Pulmonary artery endothelial cell (primary cell): Measurements from ENCODE around the gene DPF3. TPM values are rescaled to one million over a fixed set of nuclear protein-coding genes. Genes with fewer than 3 reads are reported as not detected.

ENCODE experiments used
- DNase-seq: peaks from one replicate; pipeline ENCODE4 v3.0.0-alpha.2; 2011; ENCODE audit warnings: low read depth, low spot score
- total RNA-seq: library from RNA; depleted of rRNA; stranded (reverse); fragments of >200 nt; gene quantifications from 2 replicates; pipeline ENCODE4 v1.2.3, GENCODE V29; 2014

Gene DPF3
- total RNA-seq, 1 donor from 2014 or later, result 7.6 TPM

DNA sequence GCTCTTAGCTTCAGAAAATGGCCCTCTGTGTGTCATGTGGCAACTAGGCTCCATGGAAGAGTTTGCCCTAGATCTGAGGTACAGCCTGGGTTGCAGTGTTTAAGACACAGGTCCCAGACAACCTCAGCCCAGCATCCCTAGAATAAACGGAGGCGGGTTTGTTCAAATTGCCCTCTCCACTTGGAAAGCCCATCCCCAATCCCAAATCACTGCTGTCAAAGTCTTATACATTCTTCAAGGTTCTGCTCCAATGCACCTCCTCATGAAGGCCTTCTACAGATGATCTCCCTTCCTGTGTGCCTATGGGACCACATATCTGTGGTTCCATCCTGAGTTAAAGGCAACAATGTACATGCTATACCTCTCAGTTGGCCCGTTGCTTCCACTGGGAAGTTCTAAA, 289.8 kb downstream of the DPF3 start:
- DNase-seq, result no peak

DNA sequence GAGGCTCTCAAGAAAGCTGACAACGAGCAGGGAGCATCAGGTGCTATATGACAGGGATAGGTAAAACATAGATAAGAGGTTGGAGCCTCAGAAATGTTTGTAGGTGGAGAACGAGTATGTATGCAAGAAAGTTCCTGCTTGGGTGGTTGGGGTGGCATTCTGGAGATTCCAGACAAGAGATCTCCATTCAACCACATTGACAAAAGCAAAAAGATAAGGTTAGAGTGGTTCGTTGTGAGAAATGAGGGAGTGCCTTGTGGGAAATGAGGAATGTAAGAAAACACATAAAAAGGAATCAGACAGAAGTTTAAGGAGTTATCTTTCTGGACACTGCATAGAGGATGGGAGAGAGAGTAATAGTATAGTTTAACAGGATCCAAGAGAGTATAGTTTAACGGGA, 290.3 kb downstream of the DPF3 start:
- no peak for DNase-seq

- no peak for DNase-seq
These were observed 293.2 kb downstream of the DPF3 start for GRCh38 chr14:72600551-72601330.

DNA sequence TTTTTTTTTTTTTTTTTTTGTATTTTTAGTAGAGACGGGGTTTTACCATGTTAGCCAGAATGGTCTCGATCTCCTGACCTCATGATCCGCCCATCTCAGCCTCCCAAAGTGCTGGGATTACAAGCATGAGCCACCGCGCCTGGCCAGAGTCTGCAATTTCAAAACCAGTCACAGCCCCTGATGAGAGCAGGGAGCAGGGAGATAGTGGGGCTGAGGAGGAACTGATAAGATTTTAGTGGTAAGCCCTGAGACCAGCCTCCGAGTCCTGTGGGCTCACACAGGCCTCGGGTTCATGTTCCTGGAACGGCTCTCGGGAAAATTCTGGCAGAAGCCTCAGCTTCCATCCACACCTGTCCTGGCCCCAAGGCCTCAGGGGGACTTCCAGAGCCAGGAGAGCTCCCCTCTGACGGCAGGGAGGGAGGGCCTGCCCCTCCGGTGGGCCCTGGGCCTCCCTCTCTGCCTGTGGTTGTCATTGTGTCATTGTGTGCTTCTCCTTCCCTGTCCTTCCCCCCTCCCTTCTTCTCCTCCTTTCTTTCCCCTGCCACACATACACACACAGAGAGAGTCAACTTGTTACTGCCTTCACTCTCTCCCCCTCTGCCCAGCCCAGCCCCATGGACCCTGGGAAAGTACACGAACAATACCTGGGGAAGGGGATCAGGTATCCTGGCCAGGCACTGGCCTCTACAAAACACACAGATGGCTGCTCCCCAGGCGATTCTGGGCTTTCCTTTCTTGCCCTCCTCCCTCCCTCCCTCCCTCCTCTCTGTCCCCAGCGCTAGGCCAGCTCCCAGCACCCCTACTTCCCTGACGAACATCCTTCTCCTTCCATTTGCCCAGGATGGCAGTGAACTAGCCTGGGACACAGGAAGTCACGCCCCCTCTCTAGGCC, 294.1 kb downstream of the DPF3 start:
- DNase-seq, result no peak

- no peak for DNase-seq
These were observed 295.6 kb downstream of the DPF3 start for GRCh38 chr14:72598306-72598705.

DNA sequence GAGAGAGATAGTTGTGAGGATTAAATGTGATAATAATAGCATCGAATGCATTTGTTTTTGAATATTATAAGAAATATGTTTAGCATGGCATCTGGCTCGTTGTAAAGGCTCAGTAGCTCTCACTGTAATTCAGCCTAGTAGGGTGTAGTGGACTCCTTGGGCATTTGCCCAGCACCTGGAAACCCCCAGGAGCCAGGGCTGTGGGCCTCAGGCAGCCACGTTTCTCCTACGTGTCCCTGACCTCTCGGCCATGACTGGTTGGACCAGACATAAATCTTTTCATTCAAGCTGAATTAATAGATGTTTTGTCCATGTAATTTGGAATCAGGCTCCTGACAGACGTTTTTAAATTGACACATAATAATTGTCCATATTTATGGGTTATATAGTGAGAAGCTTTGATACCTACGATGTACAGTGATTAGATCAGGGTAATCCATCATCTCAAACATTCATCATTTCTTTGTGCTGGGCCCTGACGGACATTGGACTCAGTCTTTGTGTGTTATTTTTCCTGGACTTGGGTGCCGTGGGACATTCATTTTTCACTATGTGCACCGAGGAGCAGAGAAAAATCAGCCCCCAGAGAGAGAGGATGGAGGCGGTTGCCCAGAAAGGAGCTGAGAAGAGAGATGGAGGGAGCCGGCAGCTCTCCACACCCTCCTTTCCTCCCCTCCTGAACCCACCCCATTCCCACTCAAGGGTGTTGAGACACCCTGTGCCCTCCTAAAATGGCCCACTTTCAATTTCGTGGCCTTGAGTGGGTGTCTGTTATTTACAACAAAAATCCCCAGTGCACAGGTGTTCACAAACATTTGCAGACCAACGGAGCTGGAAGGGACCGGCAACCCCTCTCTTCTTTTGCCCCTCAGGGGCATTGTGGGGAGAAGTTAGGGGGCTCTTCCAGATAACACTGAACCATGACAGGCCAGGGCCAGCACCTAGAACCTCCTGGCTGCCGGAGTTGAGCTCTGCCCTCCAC, 296.4 kb downstream of the DPF3 start:
- DNase-seq, result no peak

DNA sequence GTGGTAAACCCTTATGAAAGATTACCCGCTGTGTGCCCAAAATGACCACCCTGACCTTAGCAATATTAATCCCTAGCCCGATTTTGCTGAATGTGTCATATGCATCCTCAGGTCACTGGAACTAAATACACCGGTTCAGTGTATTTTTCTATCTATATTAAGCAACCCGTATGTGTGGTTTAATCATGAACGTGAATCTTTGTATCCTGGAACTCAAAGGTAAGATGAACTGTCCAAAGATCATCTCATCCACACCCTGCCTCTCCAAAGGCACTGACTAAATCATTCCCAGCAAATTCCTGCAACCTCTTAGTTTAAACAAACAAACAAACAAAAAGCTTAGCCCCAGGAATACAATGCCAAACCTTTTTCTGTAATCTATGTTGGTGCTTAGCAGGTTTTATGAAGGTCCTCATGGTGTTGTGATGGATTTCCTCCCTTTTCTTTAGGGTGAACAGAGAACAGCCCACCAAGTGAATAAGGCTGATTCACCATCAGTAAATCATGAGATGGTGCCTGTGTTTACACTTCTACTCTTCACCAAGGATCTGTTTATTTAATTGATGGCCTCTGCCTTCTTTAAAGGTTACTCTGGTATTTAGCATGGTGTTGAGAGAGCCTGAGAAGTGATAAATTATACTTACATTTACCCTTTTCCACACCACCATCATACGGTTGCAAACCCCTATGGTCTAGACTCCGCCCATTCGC, 298.6 kb downstream of the DPF3 start:
- DNase-seq, result no peak

DNA sequence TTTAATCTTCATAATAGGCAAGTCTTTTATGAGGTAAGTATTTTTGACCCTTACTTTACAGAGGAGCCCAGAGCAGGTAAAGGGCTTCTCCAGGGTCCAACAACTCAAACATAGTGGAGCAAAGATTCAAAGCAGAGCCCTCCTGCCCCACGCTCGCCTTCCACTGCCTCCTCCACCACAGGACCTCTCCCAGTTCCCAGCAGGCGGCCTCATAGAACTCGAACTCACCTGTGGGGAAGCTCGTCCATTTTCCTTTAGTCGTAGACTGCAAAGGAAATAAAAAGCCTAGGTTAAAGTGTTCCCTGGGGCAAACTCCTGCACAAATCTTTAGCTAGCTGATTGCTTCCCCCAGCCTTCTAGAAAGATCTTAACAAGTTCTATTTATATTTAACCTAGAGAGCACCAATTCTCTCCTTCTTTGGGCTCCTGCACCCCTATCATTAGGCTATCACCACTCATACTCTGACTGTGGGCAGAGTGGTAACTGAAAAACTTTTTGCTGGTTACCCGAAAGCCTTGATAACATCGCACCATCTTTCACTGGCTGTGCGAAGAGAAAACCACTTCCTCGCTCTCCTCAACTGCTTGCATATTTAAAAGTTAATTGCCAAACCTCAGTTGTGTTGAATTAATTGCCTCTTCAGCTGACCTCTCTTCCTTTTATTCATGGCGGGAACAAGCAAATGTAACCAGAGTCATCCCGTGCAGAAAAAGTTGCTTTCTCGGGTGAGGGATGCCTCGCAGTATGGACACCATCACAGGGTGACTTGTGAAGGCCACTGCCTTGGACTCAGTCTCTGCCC, 299.6 kb downstream of the DPF3 start:
- no peak for DNase-seq

- no peak for DNase-seq
These were observed 302.5 kb downstream of the DPF3 start for GRCh38 chr14:72591391-72591790.

DNA sequence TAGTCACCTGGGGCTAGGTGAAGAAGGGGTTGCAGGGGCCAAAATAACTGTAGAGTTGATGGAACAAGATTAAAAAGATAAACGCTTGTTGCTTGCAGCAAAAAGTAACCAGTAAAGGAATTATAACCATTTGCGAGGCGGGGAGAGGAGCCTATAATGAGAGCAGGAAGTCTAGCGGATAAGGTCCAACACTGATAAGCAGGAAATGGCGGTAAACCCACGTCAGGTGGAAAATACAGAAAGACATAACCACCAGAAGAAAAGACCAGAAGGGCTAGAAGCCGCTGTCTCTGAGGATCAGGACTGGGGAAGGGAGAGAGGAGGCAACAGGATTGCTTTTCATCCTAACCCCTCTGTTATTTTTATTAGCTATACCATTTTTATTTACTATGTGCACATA, 303.3 kb downstream of the DPF3 start:
- DNase-seq, result no peak

GRCh38 chr14:72589652-72590051, 304.2 kb downstream of the DPF3 start:
- no peak for DNase-seq

DNA sequence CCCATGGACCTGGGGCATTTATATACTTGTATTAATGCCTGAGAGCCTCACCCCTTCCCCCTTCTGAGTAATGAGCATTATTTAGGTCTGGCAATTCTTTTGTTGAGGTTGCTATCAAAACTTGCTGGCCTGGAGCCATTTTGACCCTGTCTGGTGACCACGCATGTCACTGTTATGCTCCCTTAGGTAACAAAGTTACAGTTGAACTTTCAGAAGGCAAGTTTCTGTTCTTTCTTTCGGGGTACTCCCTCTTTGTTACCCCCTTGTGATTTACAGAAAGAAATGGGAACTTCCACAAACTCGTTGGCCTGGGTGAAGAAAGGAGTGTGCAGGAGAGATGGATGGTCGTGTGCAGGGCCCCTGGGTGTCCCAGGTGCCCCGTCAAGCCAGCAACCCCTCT, 305.4 kb downstream of the DPF3 start:
- no peak for DNase-seq

DNA sequence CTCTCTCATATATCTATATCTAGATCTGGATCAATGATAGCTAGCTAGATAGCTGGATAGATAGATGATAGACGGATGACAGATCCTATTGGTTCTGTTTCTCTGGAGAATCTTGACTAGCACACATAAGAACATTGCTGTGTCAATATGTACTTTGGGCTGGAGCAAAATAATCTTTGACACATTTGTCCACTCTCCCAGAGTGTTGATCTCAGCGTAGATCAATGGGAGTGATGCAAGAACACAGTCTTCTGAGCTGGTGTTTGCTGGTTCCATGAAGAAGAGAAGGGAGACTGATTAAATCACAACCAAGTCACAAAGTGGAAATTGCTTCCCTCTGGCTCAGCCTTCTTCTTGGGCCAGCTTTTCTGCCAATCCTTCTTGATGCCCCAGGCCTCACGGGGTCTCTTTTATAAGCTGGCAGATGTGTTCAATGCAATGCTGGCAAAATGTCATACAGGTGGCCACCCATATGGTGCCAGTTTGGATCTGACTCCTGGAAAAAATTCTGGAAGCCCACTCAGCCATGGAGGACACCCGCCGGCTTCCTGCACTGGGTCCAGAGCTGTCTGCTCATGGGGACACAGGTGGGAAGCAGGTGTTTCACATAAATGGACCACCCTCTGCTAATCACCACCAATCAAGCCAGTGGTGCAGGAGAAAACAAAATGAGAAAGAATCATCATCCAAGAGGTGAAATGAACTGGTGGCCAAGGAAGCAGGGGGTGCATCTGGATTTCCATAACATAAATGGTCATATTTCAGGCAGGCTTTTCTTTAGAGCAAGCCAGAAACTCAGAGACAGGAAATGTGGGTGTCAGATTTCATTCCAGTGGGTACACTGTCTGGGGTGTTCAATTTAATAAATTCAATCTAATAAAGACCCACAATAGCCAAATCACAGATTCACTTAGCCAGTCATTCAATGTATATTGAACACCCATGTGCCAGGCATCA, 310.3 kb downstream of the DPF3 start:
- DNase-seq, result no peak

- no peak for DNase-seq
These were observed 311.3 kb downstream of the DPF3 start for GRCh38 chr14:72582582-72582981.

DNA sequence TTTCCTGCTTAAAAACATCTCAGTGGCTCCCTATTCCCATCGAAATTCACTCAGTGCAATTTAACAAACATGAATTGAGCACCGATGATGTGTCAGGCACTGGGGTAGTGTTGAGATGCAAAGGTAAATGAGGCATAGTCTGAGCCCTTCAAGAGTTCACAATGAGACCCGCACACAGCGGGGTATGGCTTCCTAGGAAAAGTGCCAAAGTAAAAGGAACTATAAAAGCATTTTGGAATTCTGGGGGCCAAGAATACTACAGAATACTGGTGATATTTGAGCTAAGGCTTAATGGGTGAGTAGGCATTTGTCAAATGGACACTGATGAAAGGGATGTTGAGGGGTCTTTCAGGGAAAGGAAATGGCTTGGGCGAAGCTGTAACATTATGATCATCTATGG, 315.4 kb downstream of the DPF3 start:
- no peak for DNase-seq

DNA sequence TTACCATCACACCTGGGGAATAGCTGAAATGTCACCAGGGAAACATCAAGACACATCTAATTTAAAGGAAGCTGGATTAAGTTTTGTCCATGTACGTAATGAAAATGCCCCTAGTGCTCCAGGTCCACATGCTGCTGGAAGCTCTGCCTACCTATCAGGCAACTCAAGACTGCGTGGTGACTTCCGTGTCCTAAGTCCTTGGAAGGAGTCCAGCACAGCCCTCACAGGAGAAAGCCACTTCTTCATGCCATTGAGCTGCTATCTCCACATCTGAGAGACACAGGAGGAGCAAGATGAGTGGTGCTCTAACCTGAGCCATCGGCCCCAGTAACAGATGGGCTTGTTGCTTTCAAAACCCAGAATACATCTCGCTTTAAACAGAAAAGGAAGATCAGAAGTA, 316.4 kb downstream of the DPF3 start:
- no peak for DNase-seq

DNA sequence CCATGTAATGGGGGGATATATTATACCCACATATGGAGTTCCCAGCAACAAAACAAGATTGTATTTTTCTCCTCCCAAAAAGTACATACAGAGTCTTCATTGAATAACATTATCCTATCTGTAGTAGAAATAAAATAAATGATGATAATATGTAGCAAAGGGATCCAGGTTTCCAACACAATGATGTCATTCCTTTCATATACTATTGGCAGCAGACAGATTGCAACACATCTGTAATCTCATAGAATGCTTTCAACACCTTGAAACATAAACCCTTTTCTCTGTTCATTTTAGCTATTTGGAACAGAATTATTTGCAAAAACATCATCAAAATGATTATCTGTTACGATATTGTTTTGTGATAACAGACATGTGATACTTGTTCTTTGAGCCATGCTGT, 317.6 kb downstream of the DPF3 start:
- no peak for DNase-seq

- DNase-seq, result no peak
These were observed 319.2 kb downstream of the DPF3 start for GRCh38 chr14:72574715-72575114.
